Measurements from ENCODE around the gene EDEM1.

The EDEM1 gene

DNA sequence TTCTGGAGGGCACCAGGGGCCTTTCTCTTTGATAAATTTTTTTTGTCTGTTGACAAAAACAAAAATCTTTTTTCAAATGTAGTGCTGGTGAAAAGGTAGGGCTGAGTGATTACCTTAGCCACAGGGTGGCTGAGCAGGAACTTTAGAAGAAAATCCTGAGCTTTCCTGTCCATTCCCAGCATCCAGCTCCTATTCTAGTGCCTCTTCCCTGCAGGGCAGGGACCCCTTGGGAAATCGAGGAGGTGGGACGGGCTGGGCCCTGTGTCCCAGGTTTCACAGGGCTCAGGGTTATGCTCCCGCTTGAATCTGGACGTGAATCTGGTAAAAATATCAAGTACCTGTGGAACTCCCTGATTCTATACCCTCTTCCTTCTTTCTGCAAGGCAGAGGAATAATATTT lies 31.7 kb downstream of the EDEM1 start:
- Histone ChIP-seq H3K27ac (no peak overlapping the region), H3K4me2 (no peak overlapping the region), H3K4me1 (ENCODE audit: low read depth, poor library complexity, severe bottlenecking) (no peaks in the 10 kb centered on the region)

GRCh38 chr3:5220193-5220592 lies 32.7 kb downstream of the EDEM1 start:
- H3K4me3 ChIP-seq (IDR thresholded peaks at IDR 0.05; ENCODE audit: insufficient read depth, low read depth, low read length): no peak overlapping the region
- no peaks in the 10 kb centered on the region for H3K36me3 ChIP-seq (ENCODE audit: insufficient read depth)

More for the DNA sequence above, 31.7 kb downstream of the EDEM1 start:
- H3K79me2 ChIP-seq (ENCODE audit: insufficient read depth, low read depth): no peaks in the 10 kb centered on the region
- no peak overlapping the region for H3K9ac ChIP-seq
- no peaks in the 10 kb centered on the region for H4K20me1 ChIP-seq (ENCODE audit: insufficient read depth)
- H3K36me3 ChIP-seq (ENCODE audit: insufficient read depth): no peaks in the 10 kb centered on the region
- no peaks in the 10 kb centered on the region for H3K27me3 ChIP-seq (ENCODE audit: insufficient read depth, low read depth)
- H2AFZ ChIP-seq (ENCODE audit: low read depth): no peak overlapping the region
- H3K4me3 ChIP-seq (IDR thresholded peaks at IDR 0.05; ENCODE audit: insufficient read depth, low read depth, low read length): no peak overlapping the region
- TF ChIP-seq, protein P1, sequence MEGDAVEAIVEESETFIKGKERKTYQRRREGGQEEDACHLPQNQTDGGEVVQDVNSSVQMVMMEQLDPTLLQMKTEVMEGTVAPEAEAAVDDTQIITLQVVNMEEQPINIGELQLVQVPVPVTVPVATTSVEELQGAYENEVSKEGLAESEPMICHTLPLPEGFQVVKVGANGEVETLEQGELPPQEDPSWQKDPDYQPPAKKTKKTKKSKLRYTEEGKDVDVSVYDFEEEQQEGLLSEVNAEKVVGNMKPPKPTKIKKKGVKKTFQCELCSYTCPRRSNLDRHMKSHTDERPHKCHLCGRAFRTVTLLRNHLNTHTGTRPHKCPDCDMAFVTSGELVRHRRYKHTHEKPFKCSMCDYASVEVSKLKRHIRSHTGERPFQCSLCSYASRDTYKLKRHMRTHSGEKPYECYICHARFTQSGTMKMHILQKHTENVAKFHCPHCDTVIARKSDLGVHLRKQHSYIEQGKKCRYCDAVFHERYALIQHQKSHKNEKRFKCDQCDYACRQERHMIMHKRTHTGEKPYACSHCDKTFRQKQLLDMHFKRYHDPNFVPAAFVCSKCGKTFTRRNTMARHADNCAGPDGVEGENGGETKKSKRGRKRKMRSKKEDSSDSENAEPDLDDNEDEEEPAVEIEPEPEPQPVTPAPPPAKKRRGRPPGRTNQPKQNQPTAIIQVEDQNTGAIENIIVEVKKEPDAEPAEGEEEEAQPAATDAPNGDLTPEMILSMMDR (conservative IDR thresholded peaks at IDR 0.05; ENCODE audit: low read depth, low read length): no peak

DNA sequence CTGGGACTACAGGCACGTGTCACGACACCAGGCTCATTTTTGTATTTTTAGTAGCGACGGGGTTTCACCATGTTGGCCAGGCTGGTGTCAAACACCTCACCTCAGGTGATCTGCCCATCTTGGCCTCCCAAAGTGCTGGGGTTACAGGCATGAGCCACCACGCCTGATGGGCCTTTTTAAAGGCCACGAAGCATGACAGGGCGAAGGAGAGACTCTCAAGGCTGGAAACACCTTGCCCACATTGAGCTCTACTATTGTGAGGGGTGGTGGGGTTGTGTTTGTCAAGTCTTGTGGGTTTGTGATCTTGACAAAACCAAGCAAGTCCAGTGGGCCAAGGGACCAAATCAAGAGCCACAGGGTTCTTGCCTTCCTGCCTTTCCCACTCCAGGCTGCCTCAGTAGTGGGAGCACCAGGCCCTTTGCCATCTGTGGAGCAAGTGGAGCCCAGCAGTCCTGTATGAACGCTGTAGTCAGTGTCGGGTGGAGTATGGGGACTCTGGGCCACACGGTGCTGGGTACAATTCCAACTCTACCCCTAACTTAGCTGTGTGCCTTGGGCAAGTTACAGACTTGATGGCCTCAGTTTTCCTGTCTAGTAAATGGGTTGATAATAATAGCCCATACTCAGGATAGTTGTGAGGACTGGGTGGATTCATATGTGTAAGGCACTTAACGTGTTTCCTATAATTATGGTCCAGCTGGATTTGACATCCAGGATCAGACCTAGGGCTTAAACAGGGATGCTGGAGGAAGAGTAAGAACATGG lies 33.3 kb downstream of the EDEM1 start:
- Histone ChIP-seq H3K4me1 (ENCODE audit: low read depth, poor library complexity, severe bottlenecking) (no peaks in the 10 kb centered on the region), H3K9ac (no peak overlapping the region), H3K27me3 (ENCODE audit: insufficient read depth, low read depth) (no peaks in the 10 kb centered on the region), H4K20me1 (ENCODE audit: insufficient read depth) (no peaks in the 10 kb centered on the region), H3K4me3 (IDR thresholded peaks at IDR 0.05; ENCODE audit: insufficient read depth, low read depth, low read length) (no peak overlapping the region), H2AFZ (ENCODE audit: low read depth) (no peak overlapping the region), H3K4me2 (no peak overlapping the region), H3K36me3 (ENCODE audit: insufficient read depth) (no peaks in the 10 kb centered on the region), H3K27ac (no peak overlapping the region), H3K79me2 (ENCODE audit: insufficient read depth, low read depth) (no peaks in the 10 kb centered on the region)
- TF ChIP-seq, protein P1 (conservative IDR thresholded peaks at IDR 0.05; ENCODE audit: low read depth, low read length): no peak

More at GRCh38 chr3:5220193-5220592, 32.7 kb downstream of the EDEM1 start:
- H3K79me2 ChIP-seq (ENCODE audit: insufficient read depth, low read depth): no peaks in the 10 kb centered on the region
- TF ChIP-seq, protein P1 (conservative IDR thresholded peaks at IDR 0.05; ENCODE audit: low read depth, low read length): no peak
- no peak overlapping the region for H3K9ac ChIP-seq
- H3K4me2 ChIP-seq: no peak overlapping the region
- no peak overlapping the region for H2AFZ ChIP-seq (ENCODE audit: low read depth)
- H3K4me1 ChIP-seq (ENCODE audit: low read depth, poor library complexity, severe bottlenecking): no peaks in the 10 kb centered on the region
- H4K20me1 ChIP-seq (ENCODE audit: insufficient read depth): no peaks in the 10 kb centered on the region
- H3K27ac ChIP-seq: no peak overlapping the region
- no peaks in the 10 kb centered on the region for H3K27me3 ChIP-seq (ENCODE audit: insufficient read depth, low read depth)

DNA sequence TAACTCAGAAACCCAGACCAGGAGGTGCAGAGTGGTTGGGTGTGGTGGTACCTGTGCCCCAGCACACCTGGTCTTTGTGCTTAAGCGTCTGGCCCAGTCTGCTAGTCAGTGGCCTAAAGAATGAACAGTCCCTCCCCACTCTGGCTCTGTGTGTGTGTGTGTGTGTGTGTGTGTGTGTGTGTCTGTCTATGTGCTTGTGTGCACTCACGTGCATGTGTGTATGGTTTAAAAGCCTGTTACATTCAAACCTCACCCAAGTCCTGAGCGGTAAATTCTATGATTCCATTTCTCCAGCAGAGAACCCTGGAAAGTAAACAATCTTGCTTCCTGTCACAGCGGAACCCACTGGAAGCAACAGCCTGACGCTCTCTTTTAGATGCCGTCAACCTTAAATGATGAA lies 34.2 kb downstream of the EDEM1 start:
- Histone ChIP-seq H3K36me3 (ENCODE audit: insufficient read depth) (no peaks in the 10 kb centered on the region), H3K27ac (no peak overlapping the region), H2AFZ (ENCODE audit: low read depth) (no peak overlapping the region), H3K9ac (no peak overlapping the region), H3K4me2 (no peak overlapping the region), H3K4me3 (IDR thresholded peaks at IDR 0.05; ENCODE audit: insufficient read depth, low read depth, low read length) (no peak overlapping the region), H4K20me1 (ENCODE audit: insufficient read depth) (no peaks in the 10 kb centered on the region), H3K27me3 (ENCODE audit: insufficient read depth, low read depth) (no peaks in the 10 kb centered on the region), H3K4me1 (ENCODE audit: low read depth, poor library complexity, severe bottlenecking) (no peaks in the 10 kb centered on the region), H3K79me2 (ENCODE audit: insufficient read depth, low read depth) (no peaks in the 10 kb centered on the region)
- TF ChIP-seq, protein P1 (conservative IDR thresholded peaks at IDR 0.05; ENCODE audit: low read depth, low read length): no peak

All from KMS-11 (cell line).